Fibroblast of lung (primary cell): ENCODE measurements around the gene TNFSF8. TPM values are rescaled to one million over a fixed set of nuclear protein-coding genes. Genes with fewer than 3 reads are reported as not detected.

Source experiments
- DNase-seq, 2 donors: peaks; one replicate each; pipeline versions ENCODE4 v3.0.0 to v3.0.0-alpha.2; 2010; ENCODE audit warnings: low read depth in 2 of 2
- H2AFZ ChIP-seq: 2 replicates; pipeline ENCODE4 v1.5.1; 2012; ENCODE audit warnings: low read length, control low read depth, inconsistent platforms
- H3K27ac ChIP-seq: 2 replicates; pipeline ENCODE4 v1.5.1; 2011; ENCODE audit warnings: low read length, control low read depth; ENCODE audit not compliant: insufficient read depth
- H3K27me3 ChIP-seq: 2 replicates; pipeline ENCODE4 v1.5.1; 2011; ENCODE audit warnings: mild to moderate bottlenecking, low read length; ENCODE audit not compliant: control insufficient read depth, insufficient read depth
- H3K36me3 ChIP-seq: 2 replicates; pipeline ENCODE4 v1.5.1; 2011; ENCODE audit warnings: low read length; ENCODE audit not compliant: control insufficient read depth, insufficient read depth
- H3K4me1 ChIP-seq: 2 replicates; pipeline ENCODE4 v1.5.1; 2011; ENCODE audit warnings: low read length; ENCODE audit not compliant: control insufficient read depth, insufficient read depth; ENCODE audit errors: extremely low read depth
- H3K4me2 ChIP-seq: 2 replicates; pipeline ENCODE4 v1.5.1; 2011; ENCODE audit warnings: low read length, control low read depth; ENCODE audit not compliant: insufficient read depth; ENCODE audit errors: extremely low read depth
- H3K4me3 ChIP-seq, 4 experiments: fragments of 200-600 bp in 1 of 4; sonication (generic) in 1 of 4; replicated peaks in 1 of 4; 2 replicates each; pipeline ENCODE4 v1.5.1; 2011 to 2016; ENCODE audit warnings: low read length in 4 of 4, low read depth in 3 of 4, mild to moderate bottlenecking in 3 of 4, control low read depth in 2 of 4, inconsistent platforms in 1 of 4, mixed read lengths in 1 of 4; ENCODE audit not compliant: insufficient read depth in 1 of 4; ENCODE audit errors: control extremely low read depth in 1 of 4
- H3K79me2 ChIP-seq: 2 replicates; pipeline ENCODE4 v1.5.1; 2012; ENCODE audit warnings: mild to moderate bottlenecking, low read length, inconsistent platforms; ENCODE audit not compliant: control insufficient read depth, insufficient read depth
- H3K9ac ChIP-seq: 2 replicates; pipeline ENCODE4 v1.5.1; 2011; ENCODE audit warnings: mild to moderate bottlenecking, low read length, control low read depth; ENCODE audit not compliant: insufficient read depth
- H3K9me3 ChIP-seq: 2 replicates; pipeline ENCODE4 v1.5.1; 2012; ENCODE audit warnings: low read depth, low read length; ENCODE audit not compliant: control insufficient read depth, insufficient read depth
- H4K20me1 ChIP-seq: 2 replicates; pipeline ENCODE4 v1.5.1; 2011; ENCODE audit warnings: low read length; ENCODE audit not compliant: control insufficient read depth, insufficient read depth; ENCODE audit errors: extremely low read depth
- EZH2 ChIP-seq: IDR thresholded peaks from 2 replicates; pipeline ENCODE4 v1.5.1; 2012; ENCODE audit warnings: low read length, control low read depth, mild to moderate bottlenecking; ENCODE audit errors: missing control alignments
- polyA plus RNA-seq, 2 donors: library from polyadenylated mRNA; depleted of rRNA in 1 of 2; stranded (reverse) in 1 of 2; unstranded in 1 of 2; fragments of >200 nt; gene quantifications; 2 replicates each; pipeline ENCODE4 v1.2.1, GENCODE V29; 2011 to 2012; ENCODE audit warnings: missing spikeins in 1 of 2
- total RNA-seq: library from RNA; depleted of rRNA; stranded (reverse); fragments of >200 nt; gene quantifications from 2 replicates; pipeline ENCODE4 v1.2.1, GENCODE V29; 2014
- TF ChIP-seq, protein P1 (sequence below), 2 donors: IDR thresholded peaks in 1 of 2; conservative IDR thresholded peaks in 1 of 2; 1 replicate in 1 of 2; 2 replicates in 1 of 2; pipeline ENCODE4 v1.5.1; 2011 to 2012; ENCODE audit warnings: low read length in 2 of 2, control low read depth in 1 of 2, inconsistent platforms in 1 of 2, low read depth in 1 of 2, mild to moderate bottlenecking in 1 of 2

TNFSF8 gene
- total and polyA plus RNA-seq, 2 donors (not counting 1 experiment from before 2014, with no cell fraction given), result not detected

DNA sequence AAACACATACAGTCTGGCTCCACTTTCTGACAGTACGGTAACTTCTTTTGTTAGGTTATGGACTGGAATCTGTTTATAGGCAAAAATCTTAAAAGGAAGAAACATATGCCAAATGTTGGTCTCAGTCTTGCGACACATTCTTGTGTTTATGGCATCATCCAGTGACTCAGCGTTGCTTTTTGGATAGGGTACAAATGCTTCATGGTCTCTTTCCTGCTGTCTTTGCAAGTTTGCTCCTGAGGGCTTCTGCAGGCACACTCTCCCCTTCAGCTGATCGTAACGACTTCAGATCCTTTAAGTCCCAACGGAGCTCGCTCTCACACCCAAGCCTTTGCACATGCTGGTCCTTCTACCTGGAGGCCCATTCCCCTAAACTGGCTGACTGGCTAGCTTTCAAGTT, 23.6 kb upstream of the TNFSF8 start:
- no peaks in the 10 kb centered on the region for H3K9me3 ChIP-seq
- H3K9ac ChIP-seq, result no peak overlapping the region
- no peak overlapping the region for H3K4me3 ChIP-seq
- H3K79me2 ChIP-seq, result no peaks in the 10 kb centered on the region
- DNase-seq, result peak; percentile 81 to 95
- TF ChIP-seq EZH2, result no peak
- TF ChIP-seq, protein P1, sequence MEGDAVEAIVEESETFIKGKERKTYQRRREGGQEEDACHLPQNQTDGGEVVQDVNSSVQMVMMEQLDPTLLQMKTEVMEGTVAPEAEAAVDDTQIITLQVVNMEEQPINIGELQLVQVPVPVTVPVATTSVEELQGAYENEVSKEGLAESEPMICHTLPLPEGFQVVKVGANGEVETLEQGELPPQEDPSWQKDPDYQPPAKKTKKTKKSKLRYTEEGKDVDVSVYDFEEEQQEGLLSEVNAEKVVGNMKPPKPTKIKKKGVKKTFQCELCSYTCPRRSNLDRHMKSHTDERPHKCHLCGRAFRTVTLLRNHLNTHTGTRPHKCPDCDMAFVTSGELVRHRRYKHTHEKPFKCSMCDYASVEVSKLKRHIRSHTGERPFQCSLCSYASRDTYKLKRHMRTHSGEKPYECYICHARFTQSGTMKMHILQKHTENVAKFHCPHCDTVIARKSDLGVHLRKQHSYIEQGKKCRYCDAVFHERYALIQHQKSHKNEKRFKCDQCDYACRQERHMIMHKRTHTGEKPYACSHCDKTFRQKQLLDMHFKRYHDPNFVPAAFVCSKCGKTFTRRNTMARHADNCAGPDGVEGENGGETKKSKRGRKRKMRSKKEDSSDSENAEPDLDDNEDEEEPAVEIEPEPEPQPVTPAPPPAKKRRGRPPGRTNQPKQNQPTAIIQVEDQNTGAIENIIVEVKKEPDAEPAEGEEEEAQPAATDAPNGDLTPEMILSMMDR (conservative IDR thresholded peaks at IDR 0.05 in 1 of 2, IDR thresholded peaks at IDR 0.05 in 1 of 2; ENCODE audit: low read depth in 1 of 2, low read length in 2 of 2), result no peak
- no peaks in the 10 kb centered on the region for H3K36me3 ChIP-seq
- peak overlapping the region; percentile 53 for H3K4me2 ChIP-seq
- H2AFZ ChIP-seq, result peak overlapping the region; percentile 33
- no peak overlapping the region for H3K27ac ChIP-seq
- H3K4me1 ChIP-seq, result peaks cover 9% of the 10 kb centered on the region
- peaks cover under 1% of the 10 kb centered on the region for H3K27me3 ChIP-seq
- H4K20me1 ChIP-seq, result no peaks in the 10 kb centered on the region

DNA sequence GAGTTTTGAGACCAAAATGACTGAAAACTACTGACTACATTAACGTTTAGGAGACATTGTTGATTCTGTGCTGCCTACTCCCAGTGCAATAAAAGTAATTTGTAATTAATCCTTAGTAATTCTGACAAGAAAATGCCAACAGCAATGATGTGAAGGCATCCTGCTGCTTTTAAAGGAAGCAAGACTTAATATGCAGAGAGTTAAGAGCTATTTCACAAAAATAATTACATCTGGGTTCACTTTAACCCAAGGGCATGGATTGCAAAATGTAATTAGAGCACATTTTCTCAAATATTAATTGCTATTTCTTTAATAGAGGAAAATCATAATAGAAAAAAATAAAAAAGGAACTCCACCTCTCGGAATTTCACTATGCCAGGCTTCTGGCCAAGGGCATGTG, 22.7 kb upstream of the TNFSF8 start:
- no peak overlapping the region for H2AFZ ChIP-seq
- DNase-seq, result no peak
- H3K36me3 ChIP-seq, result no peaks in the 10 kb centered on the region
- no peaks in the 10 kb centered on the region for H3K79me2 ChIP-seq
- no peak overlapping the region for H3K4me2 ChIP-seq
- H3K4me1 ChIP-seq, result peaks cover 9% of the 10 kb centered on the region
- H3K27me3 ChIP-seq, result peaks cover 4% of the 10 kb centered on the region
- no peak overlapping the region for H3K4me3 ChIP-seq
- H3K9me3 ChIP-seq, result no peaks in the 10 kb centered on the region
- no peak for TF ChIP-seq EZH2
- TF ChIP-seq, protein P1 (conservative IDR thresholded peaks at IDR 0.05 in 1 of 2, IDR thresholded peaks at IDR 0.05 in 1 of 2; ENCODE audit: low read depth in 1 of 2, low read length in 2 of 2), result no peak
- no peak overlapping the region for H3K9ac ChIP-seq
- H4K20me1 ChIP-seq, result no peaks in the 10 kb centered on the region
- H3K27ac ChIP-seq, result no peak overlapping the region

DNA sequence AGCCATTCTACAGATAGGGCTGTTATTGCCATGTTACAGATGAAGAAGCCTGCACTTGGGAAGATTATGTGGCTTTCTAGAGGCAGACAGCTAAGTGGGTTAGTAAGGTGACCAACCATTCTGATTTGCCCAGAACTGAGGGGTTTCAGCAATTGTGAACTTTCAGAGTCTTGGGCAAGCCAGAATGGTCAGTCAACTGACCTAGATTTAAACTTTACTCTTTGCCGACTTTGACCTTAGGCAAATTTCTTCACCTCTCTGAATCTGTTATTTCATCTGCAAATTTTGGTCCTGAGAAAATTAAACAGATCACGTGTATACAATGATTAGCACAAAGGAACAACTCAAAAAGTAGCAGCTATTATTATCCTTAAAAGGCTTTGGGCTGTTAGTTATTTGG, 20.4 kb upstream of the TNFSF8 start:
- TF ChIP-seq, protein P1 (conservative IDR thresholded peaks at IDR 0.05 in 1 of 2, IDR thresholded peaks at IDR 0.05 in 1 of 2; ENCODE audit: low read depth in 1 of 2, low read length in 2 of 2), result no peak
- TF ChIP-seq EZH2, result no peak
- H3K79me2 ChIP-seq, result no peaks in the 10 kb centered on the region

More for the DNA sequence above, 20.4 kb upstream of the TNFSF8 start:
- Histone ChIP-seq H3K9me3 (no peaks in the 10 kb centered on the region), H3K36me3 (no peaks in the 10 kb centered on the region), H3K27ac (no peak overlapping the region), H4K20me1 (no peaks in the 10 kb centered on the region), H3K9ac (no peak overlapping the region), H3K4me2 (no peak overlapping the region), H3K27me3 (peaks cover 9% of the 10 kb centered on the region), H3K4me1 (peaks cover 9% of the 10 kb centered on the region), H2AFZ (no peak overlapping the region), H3K4me3 (no peak overlapping the region)
- no peak for DNase-seq
